ENCODE data around the gene VASH1. TPM values are rescaled to one million over a fixed set of nuclear protein-coding genes. Genes with fewer than 3 reads are reported as not detected.
"Not testable (repeated sequence)": the region's sequence is repeated elsewhere in the genome, so short reads cannot be mapped to it uniquely, and the experiment has no call there.

VASH1 gene
- total RNA-seq (2014; rRNA removed; shearing (Covaris generic)): 0.81 and 1.0 TPM in 2 replicates
- 0.49 and 0.93 TPM in 2 replicates for polyA plus RNA-seq (2014; cell fraction: nucleus; rRNA removed)

- DNase-seq (ENCODE audit: extremely low read depth, low read depth): peak; percentile 24
These were observed at the start of gene VASH1 for GRCh38 chr14:76761136-76761959. VASH1 (plus strand) TSS chr14:76761468; CDS start chr14:76762822, 1,354 bp downstream.

- no peak for DNase-seq (ENCODE audit: extremely low read depth, low read depth)
These were observed 48.1 kb upstream of the VASH1 start for GRCh38 chr14:76713121-76713520.

GRCh38 chr14:76714470-76714869 lies 46.8 kb upstream of the VASH1 start:
- no peak for DNase-seq (ENCODE audit: extremely low read depth, low read depth)

GRCh38 chr14:76715101-76715500 lies 46.2 kb upstream of the VASH1 start:
- DNase-seq (ENCODE audit: extremely low read depth, low read depth): no peak

GRCh38 chr14:76715511-76716081 lies 45.7 kb upstream of the VASH1 start:
- no peak for DNase-seq (ENCODE audit: extremely low read depth, low read depth)

- no peak for DNase-seq (ENCODE audit: extremely low read depth, low read depth)
These were observed 45.0 kb upstream of the VASH1 start for GRCh38 chr14:76716285-76716684.

- DNase-seq (ENCODE audit: extremely low read depth, low read depth): no peak
These were observed 43.6 kb upstream of the VASH1 start for GRCh38 chr14:76717508-76718290.

- DNase-seq (ENCODE audit: extremely low read depth, low read depth): no peak
These were observed 42.8 kb upstream of the VASH1 start for GRCh38 chr14:76718306-76719040.

- no peak for DNase-seq (ENCODE audit: extremely low read depth, low read depth)
These were observed 41.6 kb upstream of the VASH1 start for GRCh38 chr14:76719666-76720065.

- DNase-seq (ENCODE audit: extremely low read depth, low read depth): no peak
These were observed 40.9 kb upstream of the VASH1 start for GRCh38 chr14:76720382-76720813.

- not testable (repeated sequence) for DNase-seq (ENCODE audit: extremely low read depth, low read depth)
These were observed 39.8 kb upstream of the VASH1 start for GRCh38 chr14:76721506-76721905.

GRCh38 chr14:76724651-76725550 lies 36.4 kb upstream of the VASH1 start:
- no peak for DNase-seq (ENCODE audit: extremely low read depth, low read depth)

GRCh38 chr14:76726551-76726970 lies 34.7 kb upstream of the VASH1 start:
- DNase-seq (ENCODE audit: extremely low read depth, low read depth): no peak

GRCh38 chr14:76727384-76727783 lies 33.9 kb upstream of the VASH1 start:
- no peak for DNase-seq (ENCODE audit: extremely low read depth, low read depth)

- DNase-seq (ENCODE audit: extremely low read depth, low read depth): no peak
These were observed 33.4 kb upstream of the VASH1 start for GRCh38 chr14:76727901-76728300.

- DNase-seq (ENCODE audit: extremely low read depth, low read depth): no peak
These were observed 32.0 kb upstream of the VASH1 start for GRCh38 chr14:76729258-76729657.

- no peak for DNase-seq (ENCODE audit: extremely low read depth, low read depth)
These were observed 31.2 kb upstream of the VASH1 start for GRCh38 chr14:76729953-76730505.

- not testable (repeated sequence) for DNase-seq (ENCODE audit: extremely low read depth, low read depth)
These were observed 26.8 kb upstream of the VASH1 start for GRCh38 chr14:76734501-76734900.

- DNase-seq (ENCODE audit: extremely low read depth, low read depth): no peak
These were observed 24.8 kb upstream of the VASH1 start for GRCh38 chr14:76736514-76736913.
